Hepatic stellate cell (primary cell): Measurements from ENCODE around the gene KIF9.
"Not testable (repeated sequence)": the region's sequence is repeated elsewhere in the genome, so short reads cannot be mapped to it uniquely, and the experiment has no call there.

ENCODE experiments used
- DNase-seq: peaks from one replicate; pipeline ENCODE4 v3.0.0; 2011; ENCODE audit warnings: low spot score

KIF9 gene

GRCh38 chr3:47282424-47283192 is at the start of gene KIF9, which contains the start of gene KLHL18:
Gene KIF9 (minus strand): TSS chr3:47282799. CDS start chr3:47277374, 5,425 bp downstream.
Gene KLHL18 (plus strand): TSS chr3:47282944. CDS start chr3:47282966, 22 bp downstream.
- DNase-seq, result peak; percentile 96

GRCh38 chr3:47324278-47324865 is 41.8 kb upstream of the KIF9 start:
- DNase-seq, result peak; percentile 85

GRCh38 chr3:47323431-47324277 is 41.1 kb upstream of the KIF9 start:
- peak; percentile 29 for DNase-seq

GRCh38 chr3:47319956-47320355 is 37.4 kb upstream of the KIF9 start:
- no peak for DNase-seq

GRCh38 chr3:47318916-47319315 is 36.3 kb upstream of the KIF9 start:
- peak; percentile 14 for DNase-seq

GRCh38 chr3:47316151-47316550 is 33.6 kb upstream of the KIF9 start:
- not testable (repeated sequence) for DNase-seq

- no peak for DNase-seq
Observed at GRCh38 chr3:47315069-47315647, 32.6 kb upstream of the KIF9 start.

- no peak for DNase-seq
Observed at GRCh38 chr3:47314056-47314764, 31.6 kb upstream of the KIF9 start.

GRCh38 chr3:47313341-47314055 is 30.9 kb upstream of the KIF9 start:
- DNase-seq, result no peak

- DNase-seq, result no peak
Observed at GRCh38 chr3:47310391-47310790, 27.8 kb upstream of the KIF9 start.

- DNase-seq, result not testable (repeated sequence)
Observed at GRCh38 chr3:47309231-47309630, 26.6 kb upstream of the KIF9 start.

GRCh38 chr3:47306022-47306421 is 23.4 kb upstream of the KIF9 start:
- DNase-seq, result no peak

- DNase-seq, result no peak
Observed at GRCh38 chr3:47301456-47301855, 18.9 kb upstream of the KIF9 start.

GRCh38 chr3:47299381-47300318 is 17.1 kb upstream of the KIF9 start:
- no peak for DNase-seq

GRCh38 chr3:47298439-47298838 is 15.8 kb upstream of the KIF9 start:
- no peak for DNase-seq

- no peak for DNase-seq
Observed at GRCh38 chr3:47296562-47297302, 14.1 kb upstream of the KIF9 start.

GRCh38 chr3:47295976-47296375 is 13.4 kb upstream of the KIF9 start:
- no peak for DNase-seq

GRCh38 chr3:47295322-47295721 is 12.7 kb upstream of the KIF9 start:
- no peak for DNase-seq

- no peak for DNase-seq
Observed at GRCh38 chr3:47294392-47294791, 11.8 kb upstream of the KIF9 start.
